Stimulated activated CD4-positive, alpha-beta T cell treated with anti-CD3 and anti-CD28 coated beads, Interleukin-4, amount 100 ng/mL, for 48 hours (primary cell): Measurements from ENCODE around the gene RALGPS1.
A peak's percentile ranks its signal among the peaks of the same experiment; 100 is the strongest.

Experiments used
- DNase-seq, 2 donors: peaks; one replicate each; pipeline ENCODE4 v3.0.0-alpha.2; 2020; ENCODE audit warnings: low read depth in 2 of 2

Gene RALGPS1

GRCh38 chr9:126914458-126915280 lies at the start of gene RALGPS1:
TSS of gene RALGPS1 (plus strand) at chr9:126914782. CDS start at chr9:126962290, 47,508 bp downstream.
- DNase-seq = peak; percentile 75 to 90

GRCh38 chr9:126869368-126869767 lies 45.2 kb upstream of the RALGPS1 start:
- no peak for DNase-seq

- DNase-seq = no peak
These were observed 42.1 kb upstream of the RALGPS1 start for GRCh38 chr9:126872516-126872915.

GRCh38 chr9:126874546-126875314 lies 39.9 kb upstream of the RALGPS1 start:
- DNase-seq = no peak

GRCh38 chr9:126875756-126876510 lies 38.6 kb upstream of the RALGPS1 start:
- DNase-seq = no peak

GRCh38 chr9:126876531-126876930 lies 38.1 kb upstream of the RALGPS1 start:
- no peak for DNase-seq

GRCh38 chr9:126877418-126877817 lies 37.2 kb upstream of the RALGPS1 start:
- DNase-seq = no peak

- no peak for DNase-seq
These were observed 35.3 kb upstream of the RALGPS1 start for GRCh38 chr9:126879288-126879687.

GRCh38 chr9:126880226-126880946 lies 34.2 kb upstream of the RALGPS1 start:
- no peak for DNase-seq

GRCh38 chr9:126880947-126881332 lies 33.6 kb upstream of the RALGPS1 start:
- DNase-seq = no peak

GRCh38 chr9:126882746-126883145 lies 31.8 kb upstream of the RALGPS1 start:
- no peak for DNase-seq

- DNase-seq = no peak
These were observed 30.9 kb upstream of the RALGPS1 start for GRCh38 chr9:126883636-126884035.

GRCh38 chr9:126885131-126885641 lies 29.4 kb upstream of the RALGPS1 start:
- no peak for DNase-seq

- no peak for DNase-seq
These were observed 28.4 kb upstream of the RALGPS1 start for GRCh38 chr9:126886034-126886822.

- DNase-seq = no peak
These were observed 27.7 kb upstream of the RALGPS1 start for GRCh38 chr9:126886897-126887296.

- DNase-seq = no peak
These were observed 22.9 kb upstream of the RALGPS1 start for GRCh38 chr9:126891676-126892075.

GRCh38 chr9:126893079-126893478 lies 21.5 kb upstream of the RALGPS1 start:
- no peak for DNase-seq

- no peak for DNase-seq
These were observed 20.5 kb upstream of the RALGPS1 start for GRCh38 chr9:126894052-126894603.

GRCh38 chr9:126902210-126902609 lies 12.4 kb upstream of the RALGPS1 start:
- no peak for DNase-seq

GRCh38 chr9:126904586-126904985 lies 10.0 kb upstream of the RALGPS1 start:
- no peak for DNase-seq
